Measurements from ENCODE around the gene TNFSF13B. TPM values are rescaled to one million over a fixed set of nuclear protein-coding genes. Genes with fewer than 3 reads are reported as not detected.
"Not testable (repeated sequence)": the region's sequence is repeated elsewhere in the genome, so short reads cannot be mapped to it uniquely, and the experiment has no call there.

Gene TNFSF13B
- total RNA-seq, 1 experiment from 2014 or later: 1.4 TPM

DNA sequence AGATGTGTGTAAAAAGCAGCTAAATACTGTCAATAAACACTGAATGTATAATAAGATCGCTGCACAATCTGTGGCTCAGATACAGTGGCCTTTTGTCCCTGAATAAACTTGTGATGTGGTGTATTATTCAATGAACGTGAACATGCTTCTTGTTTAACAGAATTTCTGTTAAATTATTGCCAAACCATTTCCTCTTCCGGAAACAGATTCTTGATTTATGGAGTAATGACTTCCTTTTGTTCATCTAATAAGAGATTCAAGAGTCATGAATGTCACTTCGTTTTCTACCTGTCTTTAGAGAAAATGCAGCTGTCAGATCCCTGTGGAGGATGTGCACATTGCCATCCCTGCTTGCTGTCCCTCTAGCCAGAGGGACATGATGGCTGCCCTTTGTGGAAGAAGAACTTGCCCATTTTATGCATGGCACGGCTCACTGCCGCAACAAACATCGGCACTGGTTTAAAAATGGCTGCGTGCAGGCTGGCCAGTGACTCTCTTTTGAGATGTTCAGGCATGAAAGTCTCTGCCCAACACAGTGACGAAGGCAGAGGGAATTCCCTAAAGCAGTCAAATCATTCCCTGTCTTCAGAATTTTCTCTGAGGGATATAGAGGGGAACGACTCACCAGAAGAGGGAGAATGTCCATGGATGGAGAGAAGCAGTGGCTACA lies 3.1 kb upstream of the TNFSF13B start:
- no TSS peak for BruUV-seq (replicated peaks)
- Histone ChIP-seq H3K27me3 (ENCODE audit: control insufficient read depth, insufficient read depth, low read length) (no peaks in the 10 kb centered on the region), H3K27ac (ENCODE audit: low read length) (no peak overlapping the region), H3K4me1 (ENCODE audit: control insufficient read depth, insufficient read depth, low read length) (no peaks in the 10 kb centered on the region), H3K4me3 (ENCODE audit: low read depth in 2 of 2, low read length in 2 of 2) (no peak overlapping the region), H3K9me3 (ENCODE audit: control insufficient read depth, insufficient read depth, low read depth, low read length) (no peaks in the 10 kb centered on the region), H3K36me3 (ENCODE audit: control insufficient read depth, insufficient read depth, low read length) (no peaks in the 10 kb centered on the region)
- in situ Hi-C loops (cut with HindIII; ENCODE audit: low pct_unique_long_range_greater_than_20kb, low sequenced_read_pairs) (no loop called here), intact Hi-C loops (cut with micrococcal nuclease; ENCODE audit: unreplicated experiment) (no loop called here)
- DNase-seq (ENCODE audit: low read depth, low spot score): no peak
- ChIA-PET CTCF (no interaction called here), POLR2A (no interaction called here)
- ATAC-seq: no peak
- TF ChIP-seq SIN3A (IDR thresholded peaks at IDR 0.05; ENCODE audit: borderline replicate concordance, insufficient read depth, low read depth, low read length) (no peak), POLR2AphosphoS5 (IDR thresholded peaks at IDR 0.05; ENCODE audit: low read depth, low read length) (no peak), TCF7L2 (IDR thresholded peaks at IDR 0.05; ENCODE audit: low read depth, low read length) (no peak)
- TF ChIP-seq, protein P1, sequence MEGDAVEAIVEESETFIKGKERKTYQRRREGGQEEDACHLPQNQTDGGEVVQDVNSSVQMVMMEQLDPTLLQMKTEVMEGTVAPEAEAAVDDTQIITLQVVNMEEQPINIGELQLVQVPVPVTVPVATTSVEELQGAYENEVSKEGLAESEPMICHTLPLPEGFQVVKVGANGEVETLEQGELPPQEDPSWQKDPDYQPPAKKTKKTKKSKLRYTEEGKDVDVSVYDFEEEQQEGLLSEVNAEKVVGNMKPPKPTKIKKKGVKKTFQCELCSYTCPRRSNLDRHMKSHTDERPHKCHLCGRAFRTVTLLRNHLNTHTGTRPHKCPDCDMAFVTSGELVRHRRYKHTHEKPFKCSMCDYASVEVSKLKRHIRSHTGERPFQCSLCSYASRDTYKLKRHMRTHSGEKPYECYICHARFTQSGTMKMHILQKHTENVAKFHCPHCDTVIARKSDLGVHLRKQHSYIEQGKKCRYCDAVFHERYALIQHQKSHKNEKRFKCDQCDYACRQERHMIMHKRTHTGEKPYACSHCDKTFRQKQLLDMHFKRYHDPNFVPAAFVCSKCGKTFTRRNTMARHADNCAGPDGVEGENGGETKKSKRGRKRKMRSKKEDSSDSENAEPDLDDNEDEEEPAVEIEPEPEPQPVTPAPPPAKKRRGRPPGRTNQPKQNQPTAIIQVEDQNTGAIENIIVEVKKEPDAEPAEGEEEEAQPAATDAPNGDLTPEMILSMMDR (IDR thresholded peaks at IDR 0.05): no peak
- TF ChIP-seq, protein P2, sequence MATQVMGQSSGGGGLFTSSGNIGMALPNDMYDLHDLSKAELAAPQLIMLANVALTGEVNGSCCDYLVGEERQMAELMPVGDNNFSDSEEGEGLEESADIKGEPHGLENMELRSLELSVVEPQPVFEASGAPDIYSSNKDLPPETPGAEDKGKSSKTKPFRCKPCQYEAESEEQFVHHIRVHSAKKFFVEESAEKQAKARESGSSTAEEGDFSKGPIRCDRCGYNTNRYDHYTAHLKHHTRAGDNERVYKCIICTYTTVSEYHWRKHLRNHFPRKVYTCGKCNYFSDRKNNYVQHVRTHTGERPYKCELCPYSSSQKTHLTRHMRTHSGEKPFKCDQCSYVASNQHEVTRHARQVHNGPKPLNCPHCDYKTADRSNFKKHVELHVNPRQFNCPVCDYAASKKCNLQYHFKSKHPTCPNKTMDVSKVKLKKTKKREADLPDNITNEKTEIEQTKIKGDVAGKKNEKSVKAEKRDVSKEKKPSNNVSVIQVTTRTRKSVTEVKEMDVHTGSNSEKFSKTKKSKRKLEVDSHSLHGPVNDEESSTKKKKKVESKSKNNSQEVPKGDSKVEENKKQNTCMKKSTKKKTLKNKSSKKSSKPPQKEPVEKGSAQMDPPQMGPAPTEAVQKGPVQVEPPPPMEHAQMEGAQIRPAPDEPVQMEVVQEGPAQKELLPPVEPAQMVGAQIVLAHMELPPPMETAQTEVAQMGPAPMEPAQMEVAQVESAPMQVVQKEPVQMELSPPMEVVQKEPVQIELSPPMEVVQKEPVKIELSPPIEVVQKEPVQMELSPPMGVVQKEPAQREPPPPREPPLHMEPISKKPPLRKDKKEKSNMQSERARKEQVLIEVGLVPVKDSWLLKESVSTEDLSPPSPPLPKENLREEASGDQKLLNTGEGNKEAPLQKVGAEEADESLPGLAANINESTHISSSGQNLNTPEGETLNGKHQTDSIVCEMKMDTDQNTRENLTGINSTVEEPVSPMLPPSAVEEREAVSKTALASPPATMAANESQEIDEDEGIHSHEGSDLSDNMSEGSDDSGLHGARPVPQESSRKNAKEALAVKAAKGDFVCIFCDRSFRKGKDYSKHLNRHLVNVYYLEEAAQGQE (IDR thresholded peaks at IDR 0.05; ENCODE audit: insufficient read depth in 1 of 2, low read depth in 2 of 2, low read length in 1 of 2): no peak

DNA sequence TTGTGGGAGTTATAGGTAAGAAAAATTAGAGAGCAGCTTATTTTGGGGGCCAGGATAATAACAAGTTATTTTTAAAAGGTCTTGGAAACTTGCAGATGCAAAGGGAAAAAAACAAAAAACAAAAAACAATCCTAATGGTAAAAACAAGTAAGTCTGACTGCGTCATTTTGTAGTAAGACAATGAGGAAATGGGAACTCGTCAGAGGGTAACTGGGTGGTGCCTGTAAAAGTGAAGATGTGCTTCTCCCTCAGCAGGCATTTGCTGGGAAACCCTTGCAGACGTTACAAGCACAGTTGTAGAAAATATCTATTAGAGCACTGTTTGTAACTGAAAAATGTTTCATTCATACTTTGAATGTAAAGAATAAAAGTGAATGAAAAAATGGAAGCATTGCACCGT lies 2.2 kb upstream of the TNFSF13B start:
- ChIA-PET CTCF (no interaction called here), POLR2A (no interaction called here)
- DNase-seq (ENCODE audit: low read depth, low spot score): no peak
- no peak overlapping the region for H3K4me3 ChIP-seq (ENCODE audit: low read depth in 2 of 2, low read length in 2 of 2)
- in situ Hi-C loops (cut with HindIII; ENCODE audit: low pct_unique_long_range_greater_than_20kb, low sequenced_read_pairs) (no loop called here), intact Hi-C loops (cut with micrococcal nuclease; ENCODE audit: unreplicated experiment) (no loop called here)
- ATAC-seq: no peak
- TF ChIP-seq, protein P2 (IDR thresholded peaks at IDR 0.05; ENCODE audit: insufficient read depth in 1 of 2, low read depth in 2 of 2, low read length in 1 of 2): no peak
- TF ChIP-seq, protein P1 (IDR thresholded peaks at IDR 0.05): no peak
- TF ChIP-seq POLR2AphosphoS5 (IDR thresholded peaks at IDR 0.05; ENCODE audit: low read depth, low read length): no peak
- TF ChIP-seq TCF7L2 (IDR thresholded peaks at IDR 0.05; ENCODE audit: low read depth, low read length): no peak
- TF ChIP-seq SIN3A (IDR thresholded peaks at IDR 0.05; ENCODE audit: borderline replicate concordance, insufficient read depth, low read depth, low read length): no peak
- no peaks in the 10 kb centered on the region for H3K27me3 ChIP-seq (ENCODE audit: control insufficient read depth, insufficient read depth, low read length)
- H3K4me1 ChIP-seq (ENCODE audit: control insufficient read depth, insufficient read depth, low read length): no peaks in the 10 kb centered on the region
- no peaks in the 10 kb centered on the region for H3K36me3 ChIP-seq (ENCODE audit: control insufficient read depth, insufficient read depth, low read length)
- BruUV-seq (replicated peaks): no TSS peak
- H3K27ac ChIP-seq (ENCODE audit: low read length): no peak overlapping the region
- no peaks in the 10 kb centered on the region for H3K9me3 ChIP-seq (ENCODE audit: control insufficient read depth, insufficient read depth, low read depth, low read length)

DNA sequence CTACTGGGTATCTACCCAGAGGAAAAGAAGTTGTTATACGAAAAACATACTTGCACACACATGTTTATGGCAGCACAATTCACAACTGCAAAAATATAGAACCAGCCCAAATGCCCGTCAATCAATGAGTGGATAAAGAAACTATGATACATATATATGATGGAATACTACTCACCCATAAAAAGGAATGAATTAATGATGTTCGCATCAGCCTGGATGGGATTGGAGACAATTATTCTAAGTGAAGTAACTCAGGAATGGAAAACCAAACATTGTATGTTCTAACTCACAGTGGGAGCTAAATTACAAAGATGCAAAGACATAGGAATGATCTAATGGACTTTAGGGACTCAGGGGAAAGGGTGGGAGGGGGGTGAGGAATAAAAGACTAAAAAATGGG lies 1.7 kb upstream of the TNFSF13B start:
- BruUV-seq (replicated peaks); H3K4me1 ChIP-seq (ENCODE audit: control insufficient read depth, insufficient read depth, low read length); ATAC-seq; DNase-seq (ENCODE audit: low read depth, low spot score); H3K36me3 ChIP-seq (ENCODE audit: control insufficient read depth, insufficient read depth, low read length); H3K27ac ChIP-seq (ENCODE audit: low read length); H3K4me3 ChIP-seq (ENCODE audit: low read depth in 2 of 2, low read length in 2 of 2); intact Hi-C loops (cut with micrococcal nuclease; ENCODE audit: unreplicated experiment); H3K9me3 ChIP-seq (ENCODE audit: control insufficient read depth, insufficient read depth, low read depth, low read length); CTCF ChIA-PET; H3K27me3 ChIP-seq (ENCODE audit: control insufficient read depth, insufficient read depth, low read length); POLR2A ChIA-PET; in situ Hi-C loops (cut with HindIII; ENCODE audit: low pct_unique_long_range_greater_than_20kb, low sequenced_read_pairs): not testable (repeated sequence)
